Caco-2 (cell line): Measurements from ENCODE around the gene COL15A1. TPM values are rescaled to one million over a fixed set of nuclear protein-coding genes. Genes with fewer than 3 reads are reported as not detected.

Source experiments
- BruUV-seq: library from RNA; stranded (reverse); fragments of 400-500 nt; replicated peaks from 2 replicates; lab custom pipeline; 2021; lab: Mats Ljungman, UMichigan
- CTCF ChIA-PET: fragments of 300-600 bp; sonication (Branson Sonifier 250); formaldehyde crosslinking; loops from one replicate; lab custom pipeline; 2022; ENCODE audit warnings: antibody characterized with exemption; lab: Charles Lee
- POLR2A ChIA-PET: fragments of 300-600 bp; sonication (Branson Sonifier 250); formaldehyde crosslinking; loops from one replicate; lab custom pipeline; 2022; ENCODE audit warnings: antibody characterized with exemption; lab: Charles Lee
- DNase-seq, 2 experiments: peaks; one replicate each; pipeline versions ENCODE4 v3.0.0 to v3.0.0-alpha.2; 2020 to 2022
- H3K27me3 ChIP-seq: replicated peaks from 2 replicates; pipeline ENCODE4 v1.6.0; 2011; ENCODE audit warnings: low read length; ENCODE audit not compliant: control insufficient read depth, insufficient read depth
- H3K36me3 ChIP-seq: 2 replicates; pipeline ENCODE4 v1.5.1; 2011; ENCODE audit warnings: low read length; ENCODE audit not compliant: control insufficient read depth, insufficient read depth
- H3K4me1 ChIP-seq: fragments of 250-450 bp; sonication (Bioruptor Pico); 2 replicates; pipeline ENCODE4 v1.5.1; 2020; ENCODE audit warnings: mild to moderate bottlenecking
- H3K4me3 ChIP-seq: 2 replicates; pipeline ENCODE4 v1.5.1; 2011; ENCODE audit warnings: low read depth, mild to moderate bottlenecking, control low read depth, low read length
- H3K9me3 ChIP-seq: fragments of 250-450 bp; sonication (Bioruptor Pico); 2 replicates; pipeline ENCODE4 v1.5.1; 2020; ENCODE audit warnings: mild to moderate bottlenecking, moderate library complexity
- H3K27ac Mint-ChIP-seq: one replicate; pipeline ENCODE4 v1.8.0; 2022; ENCODE audit warnings: mixed read lengths; ENCODE audit not compliant: unreplicated experiment
- H3K27me3 Mint-ChIP-seq: one replicate; pipeline ENCODE4 v1.8.0; 2022; ENCODE audit warnings: mixed read lengths; ENCODE audit not compliant: insufficient read depth, unreplicated experiment
- H3K36me3 Mint-ChIP-seq: one replicate; pipeline ENCODE4 v1.8.0; 2022; ENCODE audit warnings: mild to moderate bottlenecking, mixed read lengths; ENCODE audit not compliant: insufficient read depth, unreplicated experiment
- H3K4me1 Mint-ChIP-seq: one replicate; pipeline ENCODE4 v1.8.0; 2022; ENCODE audit warnings: low read depth, mixed read lengths; ENCODE audit not compliant: unreplicated experiment
- H3K4me3 Mint-ChIP-seq: one replicate; pipeline ENCODE4 v1.8.0; 2022; ENCODE audit warnings: mild to moderate bottlenecking, moderate library complexity, mixed read lengths; ENCODE audit not compliant: unreplicated experiment
- H3K9me3 Mint-ChIP-seq: one replicate; pipeline ENCODE4 v1.8.0; 2022; ENCODE audit warnings: mixed read lengths; ENCODE audit not compliant: unreplicated experiment
- CTCF ChIP-seq, 2 experiments: fragments of 200-600 bp in 1 of 2; IDR thresholded peaks; 1 replicate in 1 of 2; 2 replicates in 1 of 2; pipeline versions ENCODE4 v1.5.1 to v1.8.0; 2011 to 2022; ENCODE audit warnings: antibody characterized with exemption in 1 of 2, control low read depth in 1 of 2, inconsistent platforms in 1 of 2, low read depth in 1 of 2, low read length in 1 of 2, mild to moderate bottlenecking in 1 of 2, moderate library complexity in 1 of 2; ENCODE audit not compliant: insufficient read depth in 1 of 2, severe bottlenecking in 1 of 2, unreplicated experiment in 1 of 2
- intact Hi-C: fragments of 100-400 bp; cut with micrococcal nuclease; formaldehyde crosslinking; loops from one replicate; pipeline ENCODE4 v1.10.0; 2022; ENCODE audit not compliant: unreplicated experiment
- total RNA-seq: library from RNA; stranded (reverse); gene quantifications from 2 replicates; pipeline ENCODE4 v1.2.3, GENCODE V29; 2022

COL15A1 gene
- total RNA-seq, 1 experiment from 2014 or later = not detected

- no TSS peak for BruUV-seq
- H3K9me3 ChIP-seq = no peaks in the 10 kb centered on the region
- no peak overlapping the region for H3K4me3 ChIP-seq
- ChIA-PET CTCF (no interaction called here), POLR2A (no interaction called here)
- no peaks in the 10 kb centered on the region for H3K36me3 ChIP-seq
- no peak for DNase-seq
- no peak overlapping the region for H3K4me3 Mint-ChIP-seq
- H3K4me1 ChIP-seq = no peaks in the 10 kb centered on the region
- H3K36me3 Mint-ChIP-seq = no peaks in the 10 kb centered on the region
- H3K4me1 Mint-ChIP-seq = peaks cover 7% of the 10 kb centered on the region
- no peak for TF ChIP-seq CTCF (IDR thresholded peaks at IDR 0.05; ENCODE audit: insufficient read depth in 1 of 2, low read depth in 1 of 2, low read length in 1 of 2, severe bottlenecking in 1 of 2, unreplicated experiment in 1 of 2)
- no peak overlapping the region for H3K27ac Mint-ChIP-seq
- intact Hi-C loops = no loop called here
- H3K27me3 ChIP-seq = no peaks in the 10 kb centered on the region
- H3K27me3 Mint-ChIP-seq = peaks cover 14% of the 10 kb centered on the region
- no peaks in the 10 kb centered on the region for H3K9me3 Mint-ChIP-seq
Measured at GRCh38 chr9:99044827-99045226, 101.1 kb downstream of the COL15A1 start.

- no TSS peak for BruUV-seq
- no peaks in the 10 kb centered on the region for H3K36me3 ChIP-seq
- DNase-seq = no peak
- H3K36me3 Mint-ChIP-seq = no peaks in the 10 kb centered on the region
- no peaks in the 10 kb centered on the region for H3K27me3 ChIP-seq
- no peaks in the 10 kb centered on the region for H3K9me3 Mint-ChIP-seq
- H3K27ac Mint-ChIP-seq = no peak overlapping the region
- H3K4me1 Mint-ChIP-seq = peaks cover 5% of the 10 kb centered on the region
- no peaks in the 10 kb centered on the region for H3K9me3 ChIP-seq
- H3K4me3 Mint-ChIP-seq = no peak overlapping the region
- ChIA-PET POLR2A (no interaction called here), CTCF (no interaction called here)
- no peaks in the 10 kb centered on the region for H3K4me1 ChIP-seq
- TF ChIP-seq CTCF (IDR thresholded peaks at IDR 0.05; ENCODE audit: insufficient read depth in 1 of 2, low read depth in 1 of 2, low read length in 1 of 2, severe bottlenecking in 1 of 2, unreplicated experiment in 1 of 2) = no peak
- intact Hi-C loops = no loop called here
- H3K4me3 ChIP-seq = no peak overlapping the region
- H3K27me3 Mint-ChIP-seq = peaks cover 11% of the 10 kb centered on the region
Measured at GRCh38 chr9:99046068-99046467, 102.4 kb downstream of the COL15A1 start.

- Mint-ChIP-seq H3K36me3 (no peaks in the 10 kb centered on the region), H3K4me3 (no peak overlapping the region), H3K9me3 (no peaks in the 10 kb centered on the region), H3K27ac (no peak overlapping the region), H3K4me1 (no peaks in the 10 kb centered on the region), H3K27me3 (peaks cover 7% of the 10 kb centered on the region)
- intact Hi-C loops = no loop called here
- H3K4me1 ChIP-seq = no peaks in the 10 kb centered on the region
- no TSS peak for BruUV-seq
- H3K9me3 ChIP-seq = no peaks in the 10 kb centered on the region
- ChIA-PET CTCF (no interaction called here), POLR2A (no interaction called here)
- no peaks in the 10 kb centered on the region for H3K27me3 ChIP-seq
- DNase-seq = no peak
- no peak overlapping the region for H3K4me3 ChIP-seq
- no peak for TF ChIP-seq CTCF (IDR thresholded peaks at IDR 0.05; ENCODE audit: insufficient read depth in 1 of 2, low read depth in 1 of 2, low read length in 1 of 2, severe bottlenecking in 1 of 2, unreplicated experiment in 1 of 2)
- no peaks in the 10 kb centered on the region for H3K36me3 ChIP-seq
Measured at GRCh38 chr9:99046542-99047071, 102.9 kb downstream of the COL15A1 start.
